Measurements from ENCODE around the gene TRIM15. TPM values are rescaled to one million over a fixed set of nuclear protein-coding genes. Genes with fewer than 3 reads are reported as not detected.

Gene TRIM15
- polyA plus RNA-seq, 1 experiment, result not detected

DNA sequence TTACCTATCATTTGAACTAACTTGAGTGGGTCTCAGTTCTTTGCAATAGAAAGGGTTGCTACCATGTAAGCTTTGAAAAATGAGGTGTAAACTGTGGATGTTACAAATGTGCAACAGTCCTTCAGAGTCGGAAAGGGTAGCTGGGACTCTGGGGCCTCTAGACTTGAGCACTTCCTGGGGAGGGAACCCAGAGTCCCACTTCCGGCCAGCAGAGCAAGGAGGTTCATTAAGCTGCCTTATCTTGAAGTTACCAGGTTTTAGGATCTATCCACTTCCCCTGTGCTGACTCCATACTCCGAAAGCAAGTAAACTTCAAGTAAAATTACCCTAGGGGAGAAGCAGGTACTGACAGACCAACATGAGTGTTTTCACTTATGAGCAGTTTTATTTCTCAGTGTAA is 11.8 kb upstream of the TRIM15 start:
- ChIA-PET POLR2A (no interaction called here), CTCF (interaction anchor here (0.7 to 5.6 kb wide), 3 partner anchors 19 to 48 kb away, joined by 3 to 39 read pairs (median 10); no protein-coding TSS in a partner anchor)
- Histone ChIP-seq H3K4me3 (ENCODE audit: low read depth, low read length) (no peak overlapping the region), H3K36me3 (ENCODE audit: control insufficient read depth, insufficient read depth, low read length) (no peaks in the 10 kb centered on the region), H3K27me3 (ENCODE audit: control insufficient read depth, insufficient read depth, low read length) (no peaks in the 10 kb centered on the region; the same call in 1 of the 2 replicates)
- DNase-seq (ENCODE audit: low read depth), result no peak
- TF ChIP-seq, protein P1, sequence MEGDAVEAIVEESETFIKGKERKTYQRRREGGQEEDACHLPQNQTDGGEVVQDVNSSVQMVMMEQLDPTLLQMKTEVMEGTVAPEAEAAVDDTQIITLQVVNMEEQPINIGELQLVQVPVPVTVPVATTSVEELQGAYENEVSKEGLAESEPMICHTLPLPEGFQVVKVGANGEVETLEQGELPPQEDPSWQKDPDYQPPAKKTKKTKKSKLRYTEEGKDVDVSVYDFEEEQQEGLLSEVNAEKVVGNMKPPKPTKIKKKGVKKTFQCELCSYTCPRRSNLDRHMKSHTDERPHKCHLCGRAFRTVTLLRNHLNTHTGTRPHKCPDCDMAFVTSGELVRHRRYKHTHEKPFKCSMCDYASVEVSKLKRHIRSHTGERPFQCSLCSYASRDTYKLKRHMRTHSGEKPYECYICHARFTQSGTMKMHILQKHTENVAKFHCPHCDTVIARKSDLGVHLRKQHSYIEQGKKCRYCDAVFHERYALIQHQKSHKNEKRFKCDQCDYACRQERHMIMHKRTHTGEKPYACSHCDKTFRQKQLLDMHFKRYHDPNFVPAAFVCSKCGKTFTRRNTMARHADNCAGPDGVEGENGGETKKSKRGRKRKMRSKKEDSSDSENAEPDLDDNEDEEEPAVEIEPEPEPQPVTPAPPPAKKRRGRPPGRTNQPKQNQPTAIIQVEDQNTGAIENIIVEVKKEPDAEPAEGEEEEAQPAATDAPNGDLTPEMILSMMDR (IDR thresholded peaks at IDR 0.05; ENCODE audit: insufficient read depth, low read depth, low read length), result no peak

DNA sequence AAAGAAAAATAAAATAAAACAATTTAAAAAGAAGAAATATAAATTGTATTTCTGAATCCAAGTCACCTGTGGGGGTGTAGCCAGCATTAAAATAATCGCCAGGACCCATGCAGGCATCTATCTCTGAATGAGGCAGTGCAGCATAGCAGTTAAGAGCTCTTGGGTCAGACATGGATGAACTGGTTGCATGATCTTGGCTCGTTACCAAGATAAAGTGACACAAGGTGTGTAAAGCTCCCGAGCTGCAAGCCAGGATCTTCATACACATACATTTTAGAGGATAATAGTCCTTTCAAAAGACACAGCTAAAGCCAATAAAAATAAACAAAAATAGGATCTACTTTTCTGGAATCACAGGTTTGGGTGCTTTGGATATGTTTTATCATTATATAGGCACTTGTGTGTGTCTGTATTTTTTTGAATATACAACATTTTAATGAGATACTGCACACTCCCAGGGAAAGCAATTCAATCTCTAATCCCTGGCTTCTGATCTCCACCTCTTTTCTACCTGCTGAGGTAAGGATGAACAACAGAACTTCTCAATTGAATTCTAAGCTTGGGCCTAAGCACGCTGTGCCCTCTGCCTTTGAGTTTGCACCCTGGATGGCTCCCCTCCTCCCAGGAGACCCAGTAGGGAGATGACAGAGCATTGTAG is 11.2 kb upstream of the TRIM15 start:
- ChIA-PET POLR2A (no interaction called here), CTCF (interaction anchor here (2.0 to 5.6 kb wide), 2 partner anchors 21 to 49 kb away, joined by 10 to 39 read pairs; no protein-coding TSS in a partner anchor)
- Histone ChIP-seq H3K36me3 (ENCODE audit: control insufficient read depth, insufficient read depth, low read length) (no peaks in the 10 kb centered on the region), H3K4me3 (ENCODE audit: low read depth, low read length) (no peak overlapping the region), H3K27me3 (ENCODE audit: control insufficient read depth, insufficient read depth, low read length) (no peaks in the 10 kb centered on the region; the same call in 1 of the 2 replicates)
- no peak for DNase-seq (ENCODE audit: low read depth)
- TF ChIP-seq, protein P1 (IDR thresholded peaks at IDR 0.05; ENCODE audit: insufficient read depth, low read depth, low read length), result no peak

DNA sequence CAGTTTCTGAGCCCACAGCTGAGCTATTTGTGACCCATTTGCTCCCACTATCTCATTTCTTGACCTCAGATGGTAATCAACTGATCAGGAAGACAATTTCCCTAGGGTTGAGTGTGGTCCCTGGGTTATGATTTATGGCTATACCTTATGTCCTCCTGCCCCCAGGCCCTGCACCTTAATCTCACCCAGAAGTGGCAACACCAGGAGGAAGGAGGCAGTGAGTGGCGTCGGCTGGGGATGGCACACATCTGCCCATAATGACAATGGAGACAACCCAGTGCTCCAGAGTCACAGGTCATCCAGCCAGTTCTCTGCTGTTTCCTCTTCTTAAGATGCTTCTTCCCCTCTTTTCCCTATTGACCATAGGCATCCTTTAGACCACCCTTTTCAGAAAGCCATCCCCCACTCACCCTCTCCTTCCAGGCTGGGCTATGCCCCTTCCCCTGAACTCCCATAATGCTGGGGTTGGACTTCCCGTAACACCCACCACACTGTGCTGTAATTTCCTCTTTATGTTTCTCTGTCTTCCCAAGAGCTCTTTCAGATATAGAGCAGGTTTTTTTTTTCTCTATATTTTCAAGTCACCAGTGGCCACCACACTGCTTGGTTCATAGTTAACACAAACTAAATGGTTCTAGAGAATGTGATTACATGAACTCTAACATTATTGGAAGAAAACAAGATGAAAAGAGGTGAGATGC is 10.3 kb upstream of the TRIM15 start:
- TF ChIP-seq, protein P1 (IDR thresholded peaks at IDR 0.05; ENCODE audit: insufficient read depth, low read depth, low read length), result no peak
- no peak for DNase-seq (ENCODE audit: low read depth)
- no peaks in the 10 kb centered on the region for H3K36me3 ChIP-seq (ENCODE audit: control insufficient read depth, insufficient read depth, low read length)
- ChIA-PET POLR2A (no interaction called here), CTCF (interaction anchor here (5.6 kb wide), 1 partner anchor 22 kb away, joined by 39 read pairs; no protein-coding TSS in a partner anchor)
- no peak overlapping the region for H3K4me3 ChIP-seq (ENCODE audit: low read depth, low read length)
- H3K27me3 ChIP-seq (ENCODE audit: control insufficient read depth, insufficient read depth, low read length), result no peaks in the 10 kb centered on the region; the same call in 1 of the 2 replicates

DNA sequence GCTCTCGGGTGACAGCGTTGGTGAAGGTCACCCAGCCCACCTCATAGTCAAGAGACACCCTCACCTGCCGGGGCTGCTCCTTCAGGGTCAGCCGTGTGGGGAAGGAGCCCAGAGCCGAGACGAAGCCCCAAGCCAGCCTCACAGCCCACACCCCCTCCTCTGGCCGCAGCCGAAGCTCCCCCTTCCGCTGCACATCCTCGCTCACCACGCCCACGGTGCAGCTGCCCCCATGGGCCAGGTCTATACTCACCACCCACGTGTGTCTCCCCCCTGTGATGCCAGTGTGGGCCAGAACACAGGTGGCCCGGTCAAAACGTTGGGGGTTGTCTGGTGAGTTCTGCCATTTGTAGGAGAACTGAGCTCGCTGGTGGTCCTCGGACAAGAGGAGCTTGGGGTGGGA is 9.3 kb upstream of the TRIM15 start:
- ChIA-PET CTCF (interaction anchor here (5.6 kb wide), 1 partner anchor 23 kb away, joined by 39 read pairs; no protein-coding TSS in a partner anchor), POLR2A (no interaction called here)
- Histone ChIP-seq H3K27me3 (ENCODE audit: control insufficient read depth, insufficient read depth, low read length) (no peaks in the 10 kb centered on the region; the same call in 1 of the 2 replicates), H3K36me3 (ENCODE audit: control insufficient read depth, insufficient read depth, low read length) (no peaks in the 10 kb centered on the region), H3K4me3 (ENCODE audit: low read depth, low read length) (no peak overlapping the region)
- TF ChIP-seq, protein P1 (IDR thresholded peaks at IDR 0.05; ENCODE audit: insufficient read depth, low read depth, low read length), result no peak
- DNase-seq (ENCODE audit: low read depth), result no peak
